SW 1271 (cell line): ENCODE data around the gene STIMATE.

Experiments used
- DNase-seq, 2 experiments: peaks; one replicate each; lab custom pipeline; 2025; lab: John Stamatoyannopoulos, UW

The STIMATE gene

GRCh38 chr3:52791366-52791765 is 106.0 kb downstream of the STIMATE start:
- DNase-seq, result no peak

GRCh38 chr3:52790741-52791140 is 106.6 kb downstream of the STIMATE start:
- no peak for DNase-seq

GRCh38 chr3:52790337-52790736 is 107.0 kb downstream of the STIMATE start:
- no peak for DNase-seq

- DNase-seq, result no peak
Measured at GRCh38 chr3:52789746-52790040, 107.7 kb downstream of the STIMATE start.

GRCh38 chr3:52788890-52789745 is 108.2 kb downstream of the STIMATE start:
- DNase-seq, result no peak

GRCh38 chr3:52787672-52788625 is 109.4 kb downstream of the STIMATE start:
- no peak for DNase-seq

- no peak for DNase-seq
Measured at GRCh38 chr3:52787246-52787645, 110.1 kb downstream of the STIMATE start.
